Astrocyte (in vitro differentiated cells and primary cell): ENCODE results near the gene FRYL. TPM values are rescaled to one million over a fixed set of nuclear protein-coding genes. Genes with fewer than 3 reads are reported as not detected.

Source experiments
- DNase-seq: peaks from one replicate; pipeline ENCODE4 v3.0.0-alpha.2; 2010; ENCODE audit warnings: low read depth
- FAIRE-seq: peaks from 2 replicates; lab custom pipeline; 2011; peaks lifted over from hg19 to GRCh38; lab: Jason Lieb, UNC
- H2AFZ ChIP-seq: 2 replicates; pipeline ENCODE4 v1.6.0; 2012; ENCODE audit warnings: low read depth, low read length, inconsistent platforms
- H3K27ac ChIP-seq: 2 replicates; pipeline ENCODE4 v1.5.1; 2011; ENCODE audit warnings: low read depth, low read length, inconsistent platforms
- H3K27me3 ChIP-seq: 2 replicates; pipeline ENCODE4 v1.6.0; 2011; ENCODE audit warnings: low read length, inconsistent platforms; ENCODE audit not compliant: insufficient read depth
- H3K36me3 ChIP-seq: 2 replicates; pipeline ENCODE4 v1.5.1; 2011; ENCODE audit warnings: low read length, inconsistent platforms; ENCODE audit not compliant: insufficient read depth
- H3K4me1 ChIP-seq: 2 replicates; pipeline ENCODE4 v1.5.1; 2011; ENCODE audit warnings: low read length, inconsistent platforms; ENCODE audit not compliant: insufficient read depth
- H3K4me2 ChIP-seq: 2 replicates; pipeline ENCODE4 v1.6.0; 2012; ENCODE audit warnings: low read length, inconsistent platforms
- H3K4me3 ChIP-seq: 2 replicates; pipeline ENCODE4 v1.5.1; 2011; ENCODE audit warnings: low read depth, mild to moderate bottlenecking, low read length, inconsistent platforms; ENCODE audit not compliant: insufficient read depth
- H3K79me2 ChIP-seq: 2 replicates; pipeline ENCODE4 v1.6.0; 2012; ENCODE audit warnings: mild to moderate bottlenecking, low read length, inconsistent platforms; ENCODE audit not compliant: insufficient read depth
- H3K9ac ChIP-seq: 2 replicates; pipeline ENCODE4 v1.6.0; 2012; ENCODE audit warnings: mild to moderate bottlenecking, low read length, inconsistent platforms
- H3K9me3 ChIP-seq: 2 replicates; pipeline ENCODE4 v1.5.1; 2012; ENCODE audit warnings: low read depth, mild to moderate bottlenecking, low read length, inconsistent platforms; ENCODE audit not compliant: insufficient read depth
- H4K20me1 ChIP-seq: 2 replicates; pipeline ENCODE4 v1.6.0; 2012; ENCODE audit warnings: low read length, inconsistent platforms; ENCODE audit not compliant: insufficient read depth
- H3K27ac Mint-ChIP-seq: one replicate; pipeline ENCODE4 v1.8.0; 2021; ENCODE audit warnings: mild to moderate bottlenecking, mixed read lengths; ENCODE audit not compliant: unreplicated experiment
- H3K27me3 Mint-ChIP-seq: one replicate; pipeline ENCODE4 v1.8.0; 2021; ENCODE audit warnings: low read depth, mixed read lengths; ENCODE audit not compliant: unreplicated experiment
- H3K36me3 Mint-ChIP-seq: one replicate; pipeline ENCODE4 v1.8.0; 2021; ENCODE audit warnings: low read depth, mixed read lengths; ENCODE audit not compliant: unreplicated experiment
- H3K4me1 Mint-ChIP-seq: one replicate; pipeline ENCODE4 v1.8.0; 2021; ENCODE audit warnings: low read depth, mixed read lengths; ENCODE audit not compliant: unreplicated experiment
- H3K4me3 Mint-ChIP-seq: one replicate; pipeline ENCODE4 v1.8.0; 2021; ENCODE audit warnings: mild to moderate bottlenecking, moderate library complexity, mixed read lengths; ENCODE audit not compliant: unreplicated experiment
- H3K9me3 Mint-ChIP-seq: one replicate; pipeline ENCODE4 v1.8.0; 2021; ENCODE audit warnings: mild to moderate bottlenecking, mixed read lengths; ENCODE audit not compliant: unreplicated experiment
- CTCF ChIP-seq: IDR thresholded peaks from 2 replicates; pipeline ENCODE4 v1.5.1; 2011; ENCODE audit warnings: low read depth, mild to moderate bottlenecking, inconsistent platforms, low read length, moderate library complexity; ENCODE audit not compliant: insufficient read depth
- EZH2 ChIP-seq: IDR thresholded peaks from 2 replicates; pipeline ENCODE4 v1.6.1; 2012; ENCODE audit warnings: mild to moderate bottlenecking, low read length, inconsistent platforms; ENCODE audit not compliant: insufficient read depth
- total RNA-seq: library from RNA; stranded (reverse); gene quantifications from 2 replicates; pipeline ENCODE4 v1.2.1, GENCODE V29; 2021

The FRYL gene
- total RNA-seq, 1 donor from 2014 or later, result 70.0 TPM

- H3K4me3 ChIP-seq, result no peak overlapping the region
- DNase-seq (no peak), FAIRE-seq (no peak)
- H3K4me2 ChIP-seq, result no peak overlapping the region
- peaks cover 83% of the 10 kb centered on the region for H3K79me2 ChIP-seq
- H3K9me3 ChIP-seq, result no peaks in the 10 kb centered on the region
- TF ChIP-seq CTCF (no peak), EZH2 (no peak)
- peaks cover 25% of the 10 kb centered on the region for H3K4me1 ChIP-seq
- no peak overlapping the region for H3K27ac Mint-ChIP-seq
- H3K27ac ChIP-seq, result no peak overlapping the region
- no peak overlapping the region for H2AFZ ChIP-seq
- H3K27me3 Mint-ChIP-seq, result no peaks in the 10 kb centered on the region
- H3K9me3 Mint-ChIP-seq, result no peaks in the 10 kb centered on the region
- no peak overlapping the region for H3K4me3 Mint-ChIP-seq
- H3K36me3 Mint-ChIP-seq, result no peaks in the 10 kb centered on the region
- H3K27me3 ChIP-seq, result no peaks in the 10 kb centered on the region
- no peaks in the 10 kb centered on the region for H3K36me3 ChIP-seq
- no peak overlapping the region for H3K9ac ChIP-seq
- peaks cover 7% of the 10 kb centered on the region for H4K20me1 ChIP-seq
- H3K4me1 Mint-ChIP-seq, result peaks cover 66% of the 10 kb centered on the region
These were observed 85.3 kb downstream of the FRYL start for GRCh38 chr4:48694824-48695223.

- no peak overlapping the region for H3K27ac ChIP-seq
- no peaks in the 10 kb centered on the region for H3K36me3 ChIP-seq
- no peak overlapping the region for H3K4me3 Mint-ChIP-seq
- H3K27ac Mint-ChIP-seq, result no peak overlapping the region
- no peaks in the 10 kb centered on the region for H3K9me3 Mint-ChIP-seq
- no peak overlapping the region for H3K9ac ChIP-seq
- H3K27me3 ChIP-seq, result no peaks in the 10 kb centered on the region
- H3K79me2 ChIP-seq, result peaks cover 90% of the 10 kb centered on the region
- FAIRE-seq (no peak), DNase-seq (no peak)
- no peaks in the 10 kb centered on the region for H3K36me3 Mint-ChIP-seq
- peaks cover 7% of the 10 kb centered on the region for H4K20me1 ChIP-seq
- H3K27me3 Mint-ChIP-seq, result no peaks in the 10 kb centered on the region
- peaks cover 17% of the 10 kb centered on the region for H3K4me1 ChIP-seq
- TF ChIP-seq CTCF (no peak), EZH2 (no peak)
- no peak overlapping the region for H3K4me3 ChIP-seq
- no peak overlapping the region for H2AFZ ChIP-seq
- no peaks in the 10 kb centered on the region for H3K9me3 ChIP-seq
- peaks cover 61% of the 10 kb centered on the region for H3K4me1 Mint-ChIP-seq
- no peak overlapping the region for H3K4me2 ChIP-seq
These were observed 86.1 kb downstream of the FRYL start for GRCh38 chr4:48693856-48694574.

GRCh38 chr4:48692897-48693296, 87.2 kb downstream of the FRYL start:
- FAIRE-seq (no peak), DNase-seq (peak; percentile 23)
- H3K27ac ChIP-seq, result no peak overlapping the region
- H3K9me3 ChIP-seq, result no peaks in the 10 kb centered on the region
- peaks cover 7% of the 10 kb centered on the region for H4K20me1 ChIP-seq
- no peak overlapping the region for H3K4me2 ChIP-seq
- TF ChIP-seq EZH2, result no peak
- TF ChIP-seq CTCF, result no peak
- H3K27me3 ChIP-seq, result no peaks in the 10 kb centered on the region
- H3K4me1 ChIP-seq, result peaks cover 6% of the 10 kb centered on the region
- peak overlapping the region; percentile 35 for H3K27ac Mint-ChIP-seq
- H3K4me1 Mint-ChIP-seq, result peaks cover 50% of the 10 kb centered on the region
- no peak overlapping the region for H3K4me3 ChIP-seq
- H3K27me3 Mint-ChIP-seq, result no peaks in the 10 kb centered on the region
- no peaks in the 10 kb centered on the region for H3K36me3 Mint-ChIP-seq
- no peak overlapping the region for H2AFZ ChIP-seq
- no peak overlapping the region for H3K9ac ChIP-seq
- no peaks in the 10 kb centered on the region for H3K36me3 ChIP-seq
- H3K79me2 ChIP-seq, result peaks cover 95% of the 10 kb centered on the region
- H3K9me3 Mint-ChIP-seq, result no peaks in the 10 kb centered on the region
- H3K4me3 Mint-ChIP-seq, result no peak overlapping the region
